NT2/D1 (cell line): ENCODE results near the gene RADIL.

Experiments
- DNase-seq: peaks from one replicate; pipeline ENCODE4 v3.0.0-alpha.2; 2011; ENCODE audit warnings: low read depth, low spot score
- H3K27me3 ChIP-seq: 2 replicates; pipeline ENCODE4 v1.6.0; 2011; ENCODE audit warnings: mild to moderate bottlenecking; ENCODE audit not compliant: insufficient read length, insufficient read depth
- H3K36me3 ChIP-seq: 2 replicates; pipeline ENCODE4 v1.6.1; 2011; ENCODE audit warnings: mild to moderate bottlenecking, low read length, mixed read lengths; ENCODE audit not compliant: insufficient read depth, insufficient read length
- H3K4me1 ChIP-seq: 2 replicates; pipeline ENCODE4 v1.5.1; 2011; ENCODE audit not compliant: insufficient read depth, insufficient read length
- H3K4me3 ChIP-seq: 2 replicates; pipeline ENCODE4 v1.5.1; 2011; ENCODE audit warnings: low read depth; ENCODE audit not compliant: insufficient read length
- H3K9ac ChIP-seq: 2 replicates; pipeline ENCODE4 v1.6.0; 2011; ENCODE audit warnings: low read depth; ENCODE audit not compliant: insufficient read length
- H3K9me3 ChIP-seq: 2 replicates; pipeline ENCODE4 v1.5.1; 2011; ENCODE audit warnings: mild to moderate bottlenecking, low read length; ENCODE audit not compliant: insufficient read depth
- SUZ12 ChIP-seq: IDR thresholded peaks from 2 replicates; pipeline ENCODE4 v1.6.1; 2011; ENCODE audit not compliant: insufficient read length, insufficient read depth; ENCODE audit errors: extremely low read depth
- YY1 ChIP-seq: IDR thresholded peaks from 2 replicates; pipeline ENCODE4 v1.6.1; 2011; ENCODE audit not compliant: insufficient read length, insufficient read depth
- ZNF274 ChIP-seq: IDR thresholded peaks from 2 replicates; pipeline ENCODE4 v1.6.1; 2011; ENCODE audit warnings: mild to moderate bottlenecking, low read depth, low read length

Gene RADIL

GRCh38 chr7:4779118-4779517, 104.4 kb downstream of the RADIL start:
- Histone ChIP-seq H3K9me3 (no peaks in the 10 kb centered on the region), H3K4me3 (no peak overlapping the region), H3K36me3 (peaks cover 55% of the 10 kb centered on the region), H3K9ac (no peak overlapping the region), H3K27me3 (no peaks in the 10 kb centered on the region), H3K4me1 (peaks cover 7% of the 10 kb centered on the region)
- DNase-seq, result no peak
- no peak for TF ChIP-seq ZNF274

DNA sequence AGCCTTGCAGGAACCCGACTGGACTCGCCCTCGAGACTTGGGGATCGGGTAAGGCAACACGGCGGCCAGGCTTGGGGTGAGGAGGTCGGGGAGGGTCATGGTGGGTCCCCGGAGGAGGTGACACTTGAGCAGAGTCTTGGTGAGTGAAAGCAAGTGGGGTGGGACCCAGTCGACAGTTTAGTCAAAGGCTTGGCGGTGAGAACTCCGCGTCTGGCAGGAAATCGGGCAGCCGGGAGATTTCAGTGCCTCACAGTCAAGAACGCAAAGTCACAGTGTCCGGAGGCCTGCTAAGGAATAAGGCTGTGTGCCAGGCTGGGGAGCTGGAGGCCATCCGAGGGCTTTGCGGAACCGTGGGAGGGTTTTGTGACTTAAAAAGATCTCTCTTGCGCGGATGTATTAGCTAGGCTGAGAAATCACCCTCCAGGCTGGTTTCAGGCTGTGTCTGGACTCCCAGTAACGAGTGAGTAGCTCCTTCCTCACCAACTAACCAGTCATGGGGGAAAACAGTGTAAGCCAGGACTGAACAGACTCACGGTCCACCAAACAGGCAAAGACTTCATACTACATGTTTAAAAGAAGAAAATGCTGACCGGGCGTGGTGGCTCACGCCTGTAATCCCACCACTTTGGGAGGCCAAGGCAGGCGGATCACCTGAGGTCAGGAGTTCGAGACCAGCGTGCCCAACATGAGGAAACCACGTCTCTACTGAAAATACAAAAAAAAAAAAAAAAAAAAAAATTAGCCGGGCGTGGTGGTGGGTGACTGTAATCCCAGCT, 107.5 kb downstream of the RADIL start:
- Histone ChIP-seq H3K9me3 (no peaks in the 10 kb centered on the region), H3K27me3 (no peaks in the 10 kb centered on the region), H3K36me3 (peaks cover 39% of the 10 kb centered on the region), H3K4me1 (peaks cover 7% of the 10 kb centered on the region), H3K4me3 (peak overlapping the region; percentile 98), H3K9ac (peak overlapping the region; percentile 94)
- no peak for DNase-seq
- TF ChIP-seq ZNF274, result no peak
- no peak for TF ChIP-seq YY1

GRCh38 chr7:4775250-4775847, 108.2 kb downstream of the RADIL start, which contains the start of gene AP5Z1:
AP5Z1 (plus strand) TSS chr7:4775623; CDS start chr7:4775716, 93 bp downstream.
- H3K4me3 ChIP-seq, result peak within 1 kb of the TSS; percentile 98
- no peaks in the 10 kb centered on the region for H3K9me3 ChIP-seq
- peak; percentile 97 for DNase-seq
- H3K36me3 ChIP-seq, result peaks cover 36% of the 10 kb centered on the region
- no peaks in the 10 kb centered on the region for H3K27me3 ChIP-seq
- peak within 1 kb of the TSS; percentile 94 for H3K9ac ChIP-seq
- TF ChIP-seq YY1 (no peak), SUZ12 (no peak), ZNF274 (no peak)
- peaks cover 7% of the 10 kb centered on the region for H3K4me1 ChIP-seq

DNA sequence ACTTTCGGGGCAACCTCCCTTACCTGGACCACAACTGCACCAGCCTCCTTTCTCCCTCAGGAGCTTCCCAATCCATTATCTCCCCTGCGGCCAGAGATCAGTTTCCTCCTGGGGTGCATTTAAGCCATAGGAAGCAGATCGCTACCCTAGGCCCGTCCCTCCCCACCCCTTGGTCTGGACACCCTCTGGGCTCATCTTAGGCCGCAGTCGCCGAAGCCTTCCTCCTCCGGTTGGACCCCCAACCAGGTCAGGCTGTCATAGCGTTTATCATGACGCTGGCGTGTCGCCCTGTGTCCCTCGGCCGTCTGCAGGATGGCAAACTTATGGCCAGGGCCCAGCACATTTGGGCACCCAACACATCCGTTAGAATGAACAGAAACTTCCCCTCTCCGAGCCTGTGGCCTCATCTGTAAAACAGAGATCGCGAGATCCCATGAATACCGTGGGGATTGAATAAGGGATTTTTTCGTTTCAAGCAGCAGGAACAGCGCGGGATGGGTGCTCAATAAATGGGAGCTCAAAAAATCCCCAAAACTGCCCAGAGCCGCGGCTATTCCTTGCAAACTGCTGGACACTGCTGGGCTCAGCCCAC, 108.8 kb downstream of the RADIL start:
- H3K36me3 ChIP-seq, result peaks cover 32% of the 10 kb centered on the region
- H3K9me3 ChIP-seq, result no peaks in the 10 kb centered on the region
- DNase-seq, result no peak
- no peaks in the 10 kb centered on the region for H3K27me3 ChIP-seq
- peak overlapping the region; percentile 98 for H3K4me3 ChIP-seq
- peaks cover 7% of the 10 kb centered on the region for H3K4me1 ChIP-seq
- H3K9ac ChIP-seq, result peak overlapping the region; percentile 94
- TF ChIP-seq ZNF274, result no peak
- no peak for TF ChIP-seq YY1
- no peak for TF ChIP-seq SUZ12

DNA sequence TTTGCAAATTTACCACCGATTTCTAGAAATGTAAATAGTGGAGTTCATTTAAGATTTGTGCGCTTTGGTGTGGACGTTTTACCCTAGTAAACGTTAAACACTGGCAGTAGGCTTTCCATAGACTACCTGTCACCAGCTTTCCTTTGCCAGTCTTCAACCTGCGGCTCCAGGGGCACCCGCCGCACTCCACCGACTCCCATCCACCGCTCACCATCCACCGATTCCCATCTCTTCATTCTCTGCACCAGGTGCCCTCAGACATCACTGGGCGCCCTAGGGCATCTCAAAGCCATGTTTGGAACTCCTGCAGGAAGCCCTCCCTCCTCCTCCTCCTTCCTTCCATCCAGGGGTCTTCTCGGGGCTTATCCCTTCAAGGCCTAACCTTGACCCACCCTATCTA, 109.5 kb downstream of the RADIL start:
- Histone ChIP-seq H3K27me3 (no peaks in the 10 kb centered on the region), H3K4me1 (peaks cover 7% of the 10 kb centered on the region), H3K36me3 (peaks cover 32% of the 10 kb centered on the region), H3K9ac (peak overlapping the region; percentile 94), H3K4me3 (no peak overlapping the region), H3K9me3 (no peaks in the 10 kb centered on the region)
- TF ChIP-seq ZNF274 (no peak), SUZ12 (no peak), YY1 (no peak)
- DNase-seq, result no peak

GRCh38 chr7:4772306-4772705, 111.2 kb downstream of the RADIL start:
- TF ChIP-seq SUZ12 (no peak), ZNF274 (no peak)
- no peak overlapping the region for H3K9ac ChIP-seq
- DNase-seq, result no peak
- H3K4me1 ChIP-seq, result peaks cover 7% of the 10 kb centered on the region
- H3K27me3 ChIP-seq, result no peaks in the 10 kb centered on the region
- no peaks in the 10 kb centered on the region for H3K9me3 ChIP-seq
- no peak overlapping the region for H3K4me3 ChIP-seq
- peaks cover 27% of the 10 kb centered on the region for H3K36me3 ChIP-seq

DNA sequence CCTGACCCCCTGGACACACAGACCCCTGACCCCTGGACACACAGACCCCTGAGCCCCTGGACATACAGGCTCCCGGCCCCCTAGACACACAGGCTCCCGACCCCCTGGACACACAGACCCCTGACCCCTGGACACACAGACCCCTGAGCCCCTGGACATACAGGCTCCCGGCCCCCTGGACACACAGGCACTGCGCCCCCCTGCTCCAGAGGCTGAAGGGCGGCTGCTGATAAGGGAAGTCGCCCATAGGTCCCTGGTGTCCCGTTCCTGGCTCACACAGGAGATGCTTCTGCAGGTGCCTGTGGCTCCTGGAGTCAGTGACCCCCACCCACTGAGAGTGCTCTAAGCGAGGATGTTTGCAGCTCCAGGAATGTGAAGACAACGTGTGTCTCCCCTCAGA, 111.8 kb downstream of the RADIL start:
- H3K9me3 ChIP-seq, result no peaks in the 10 kb centered on the region
- no peak overlapping the region for H3K4me3 ChIP-seq
- TF ChIP-seq YY1 (no peak), SUZ12 (no peak), ZNF274 (no peak)
- H3K27me3 ChIP-seq, result no peaks in the 10 kb centered on the region
- no peak for DNase-seq
- H3K9ac ChIP-seq, result no peak overlapping the region
- peaks cover 29% of the 10 kb centered on the region for H3K36me3 ChIP-seq
- peaks cover 7% of the 10 kb centered on the region for H3K4me1 ChIP-seq
